ENCODE data around the gene ATG2B.

DNA sequence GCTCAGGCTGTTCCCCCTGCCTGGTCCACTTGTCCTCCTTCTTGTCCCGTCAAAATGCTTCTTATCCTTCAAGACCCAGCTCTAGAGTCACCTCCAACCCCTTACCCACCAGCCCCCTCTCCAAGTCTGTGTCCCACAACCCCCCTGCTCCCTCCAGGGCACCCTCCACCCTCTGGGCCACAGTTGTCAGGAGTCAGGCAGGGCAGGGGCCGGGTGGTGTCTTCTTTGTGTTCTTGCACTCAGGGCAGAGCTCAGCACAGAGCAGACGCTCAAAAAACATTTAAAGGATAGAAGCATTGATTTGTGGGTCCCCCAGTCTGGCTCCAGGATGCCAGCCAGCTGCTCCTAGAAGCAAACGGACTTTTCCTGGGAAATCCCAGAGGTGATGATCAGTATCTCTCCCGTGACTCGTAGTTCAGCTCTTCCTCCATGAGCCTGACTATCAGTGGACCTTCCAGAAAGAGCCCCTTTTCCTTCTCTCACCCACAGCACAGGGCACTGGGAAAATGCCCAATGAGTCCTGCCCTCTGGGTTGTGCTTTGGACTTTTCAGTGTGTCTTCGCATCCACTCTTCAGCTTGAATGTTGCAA lies 124.4 kb downstream of the ATG2B start:
- TF ChIP-seq, protein P1, sequence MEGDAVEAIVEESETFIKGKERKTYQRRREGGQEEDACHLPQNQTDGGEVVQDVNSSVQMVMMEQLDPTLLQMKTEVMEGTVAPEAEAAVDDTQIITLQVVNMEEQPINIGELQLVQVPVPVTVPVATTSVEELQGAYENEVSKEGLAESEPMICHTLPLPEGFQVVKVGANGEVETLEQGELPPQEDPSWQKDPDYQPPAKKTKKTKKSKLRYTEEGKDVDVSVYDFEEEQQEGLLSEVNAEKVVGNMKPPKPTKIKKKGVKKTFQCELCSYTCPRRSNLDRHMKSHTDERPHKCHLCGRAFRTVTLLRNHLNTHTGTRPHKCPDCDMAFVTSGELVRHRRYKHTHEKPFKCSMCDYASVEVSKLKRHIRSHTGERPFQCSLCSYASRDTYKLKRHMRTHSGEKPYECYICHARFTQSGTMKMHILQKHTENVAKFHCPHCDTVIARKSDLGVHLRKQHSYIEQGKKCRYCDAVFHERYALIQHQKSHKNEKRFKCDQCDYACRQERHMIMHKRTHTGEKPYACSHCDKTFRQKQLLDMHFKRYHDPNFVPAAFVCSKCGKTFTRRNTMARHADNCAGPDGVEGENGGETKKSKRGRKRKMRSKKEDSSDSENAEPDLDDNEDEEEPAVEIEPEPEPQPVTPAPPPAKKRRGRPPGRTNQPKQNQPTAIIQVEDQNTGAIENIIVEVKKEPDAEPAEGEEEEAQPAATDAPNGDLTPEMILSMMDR (IDR thresholded peaks at IDR 0.05; ENCODE audit: borderline replicate concordance, extremely low read depth, low read length, poor library complexity, severe bottlenecking) = no peak
- TF ChIP-seq EZH2 (IDR thresholded peaks at IDR 0.05; ENCODE audit: borderline replicate concordance, low read depth, low read length, severe bottlenecking) = no peak

Data from DND-41 (cell line).